SU-DHL-6 (cell line): ENCODE results near the gene SETBP1.
"Not testable (repeated sequence)": the region's sequence is repeated elsewhere in the genome, so short reads cannot be mapped to it uniquely, and the experiment has no call there.

Experiments used
- EZH2phosphoT487 ChIP-seq: fragments of 200-600 bp; sonication (generic), shearing (Covaris generic); conservative IDR thresholded peaks from 2 replicates; pipeline ENCODE4 v1.6.1; 2018; ENCODE audit warnings: mild to moderate bottlenecking, antibody characterized with exemption, low read length, moderate library complexity, mixed read lengths
- TF ChIP-seq, protein P1 (sequence below): fragments of 200-600 bp; sonication (generic); IDR thresholded peaks from one replicate; pipeline ENCODE4 v1.5.1; 2017; ENCODE audit warnings: antibody characterized with exemption, mild to moderate bottlenecking, low read length, moderate library complexity; ENCODE audit not compliant: insufficient read depth, poor library complexity, severe bottlenecking

DNA sequence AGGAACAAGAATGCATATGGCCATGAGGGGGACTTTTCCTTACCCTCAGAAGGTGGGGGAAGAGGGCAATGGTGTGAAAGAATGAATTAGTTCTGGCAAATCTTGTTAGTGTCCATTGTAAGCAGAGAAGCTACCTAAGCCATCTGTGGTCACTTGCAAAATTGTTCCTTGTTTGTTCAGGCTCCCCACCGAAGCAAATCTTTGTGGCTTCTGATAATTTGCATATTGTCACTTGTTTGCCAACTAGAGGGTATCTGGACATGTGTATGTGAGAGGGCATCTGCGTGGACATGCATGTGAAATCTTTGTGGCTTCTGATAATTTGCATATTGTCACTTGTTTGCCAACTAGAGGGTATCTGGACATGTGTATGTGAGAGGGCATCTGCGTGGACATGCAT lies 41.1 kb downstream of the SETBP1 start:
- TF ChIP-seq, protein P1, sequence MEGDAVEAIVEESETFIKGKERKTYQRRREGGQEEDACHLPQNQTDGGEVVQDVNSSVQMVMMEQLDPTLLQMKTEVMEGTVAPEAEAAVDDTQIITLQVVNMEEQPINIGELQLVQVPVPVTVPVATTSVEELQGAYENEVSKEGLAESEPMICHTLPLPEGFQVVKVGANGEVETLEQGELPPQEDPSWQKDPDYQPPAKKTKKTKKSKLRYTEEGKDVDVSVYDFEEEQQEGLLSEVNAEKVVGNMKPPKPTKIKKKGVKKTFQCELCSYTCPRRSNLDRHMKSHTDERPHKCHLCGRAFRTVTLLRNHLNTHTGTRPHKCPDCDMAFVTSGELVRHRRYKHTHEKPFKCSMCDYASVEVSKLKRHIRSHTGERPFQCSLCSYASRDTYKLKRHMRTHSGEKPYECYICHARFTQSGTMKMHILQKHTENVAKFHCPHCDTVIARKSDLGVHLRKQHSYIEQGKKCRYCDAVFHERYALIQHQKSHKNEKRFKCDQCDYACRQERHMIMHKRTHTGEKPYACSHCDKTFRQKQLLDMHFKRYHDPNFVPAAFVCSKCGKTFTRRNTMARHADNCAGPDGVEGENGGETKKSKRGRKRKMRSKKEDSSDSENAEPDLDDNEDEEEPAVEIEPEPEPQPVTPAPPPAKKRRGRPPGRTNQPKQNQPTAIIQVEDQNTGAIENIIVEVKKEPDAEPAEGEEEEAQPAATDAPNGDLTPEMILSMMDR = not testable (repeated sequence)
- TF ChIP-seq EZH2phosphoT487 = not testable (repeated sequence)
